Trophoblast cell (in vitro differentiated cells and primary cell): Measurements from ENCODE around the gene CTDSPL.

Experiments used
- DNase-seq, 2 donors: peaks; one replicate each; pipeline ENCODE4 v3.0.0-alpha.2; 2016
- H2AFZ ChIP-seq: 2 replicates; pipeline ENCODE4 v1.6.1; 2013; ENCODE audit warnings: low read length, moderate library complexity, mild to moderate bottlenecking; ENCODE audit not compliant: insufficient read depth, poor library complexity
- H2AK5ac ChIP-seq: 2 replicates; pipeline ENCODE4 v1.6.1; 2013; ENCODE audit warnings: mild to moderate bottlenecking, low read length
- H2BK120ac ChIP-seq: 2 replicates; pipeline ENCODE4 v1.6.1; 2013; ENCODE audit warnings: low read length, mild to moderate bottlenecking, moderate library complexity; ENCODE audit not compliant: insufficient read depth, poor library complexity
- H2BK12ac ChIP-seq: 2 replicates; pipeline ENCODE4 v1.6.1; 2013; ENCODE audit warnings: mild to moderate bottlenecking, low read length, moderate library complexity
- H2BK5ac ChIP-seq: 2 replicates; pipeline ENCODE4 v1.6.1; 2013; ENCODE audit warnings: low read length, low read depth, moderate library complexity, mild to moderate bottlenecking; ENCODE audit not compliant: poor library complexity
- H3K14ac ChIP-seq: 2 replicates; pipeline ENCODE4 v1.6.1; 2013; ENCODE audit warnings: mild to moderate bottlenecking, low read length
- H3K18ac ChIP-seq: 2 replicates; pipeline ENCODE4 v1.6.1; 2013; ENCODE audit warnings: mild to moderate bottlenecking, low read length
- H3K23ac ChIP-seq: 2 replicates; pipeline ENCODE4 v1.6.1; 2013; ENCODE audit warnings: low read length
- H3K27ac ChIP-seq: 2 replicates; pipeline ENCODE4 v1.5.1; 2013; ENCODE audit warnings: low read depth, mild to moderate bottlenecking, inconsistent platforms, low read length, moderate library complexity
- H3K27me3 ChIP-seq: 2 replicates; pipeline ENCODE4 v1.6.1; 2013; ENCODE audit warnings: inconsistent platforms, mild to moderate bottlenecking, low read length, moderate library complexity; ENCODE audit not compliant: insufficient read depth
- H3K36me3 ChIP-seq, 2 experiments: 1 replicate in 1 of 2; 2 replicates in 1 of 2; pipeline ENCODE4 v1.6.1; 2013; ENCODE audit warnings: low read length in 2 of 2, mild to moderate bottlenecking in 2 of 2, moderate library complexity in 1 of 2; ENCODE audit not compliant: insufficient read depth in 2 of 2, control insufficient read depth in 1 of 2
- H3K4ac ChIP-seq: 2 replicates; pipeline ENCODE4 v1.6.1; 2013; ENCODE audit warnings: low read depth, mild to moderate bottlenecking, low read length, moderate library complexity
- H3K4me1 ChIP-seq, 2 experiments: 1 replicate in 1 of 2; 2 replicates in 1 of 2; pipeline ENCODE4 v1.6.1; 2013; ENCODE audit warnings: low read length in 2 of 2, mild to moderate bottlenecking in 2 of 2, moderate library complexity in 1 of 2; ENCODE audit not compliant: insufficient read depth in 2 of 2, control insufficient read depth in 1 of 2
- H3K4me2 ChIP-seq: 2 replicates; pipeline ENCODE4 v1.6.1; 2013; ENCODE audit warnings: inconsistent platforms, mild to moderate bottlenecking, low read length, moderate library complexity
- H3K4me3 ChIP-seq: 2 replicates; pipeline ENCODE4 v1.5.1; 2013; ENCODE audit warnings: mild to moderate bottlenecking, low read depth, low read length, inconsistent platforms
- H3K79me1 ChIP-seq: one replicate; pipeline ENCODE4 v1.6.1; 2013; ENCODE audit warnings: low read length
- H3K79me2 ChIP-seq: 2 replicates; pipeline ENCODE4 v1.6.1; 2013; ENCODE audit warnings: low read length, mild to moderate bottlenecking; ENCODE audit not compliant: control insufficient read depth, insufficient read depth, poor library complexity
- H3K9ac ChIP-seq: 2 replicates; pipeline ENCODE4 v1.6.1; 2013; ENCODE audit warnings: mild to moderate bottlenecking, low read length
- H3K9me3 ChIP-seq: 2 replicates; pipeline ENCODE4 v1.6.1; 2013; ENCODE audit warnings: low read depth, mild to moderate bottlenecking, control low read depth, inconsistent platforms, low read length; ENCODE audit not compliant: insufficient read depth
- H4K12ac ChIP-seq: 2 replicates; pipeline ENCODE4 v1.6.1; 2013; ENCODE audit warnings: low read depth, mild to moderate bottlenecking, low read length, moderate library complexity
- H4K8ac ChIP-seq: 2 replicates; pipeline ENCODE4 v1.6.1; 2013; ENCODE audit warnings: low read depth, mild to moderate bottlenecking, low read length, moderate library complexity
- H4K91ac ChIP-seq: one replicate; pipeline ENCODE4 v1.6.1; 2013; ENCODE audit warnings: low read depth, mild to moderate bottlenecking, low read length, moderate library complexity
- WGBS: extraction: QIAGEN DNeasy Blood & Tissue Kit; methylation state at CpG from one replicate; pipeline ENCODE4 v1.1.7; 2013; ENCODE audit warnings: missing lambda C conversion rate; ENCODE audit not compliant: insufficient read length, insufficient coverage; ENCODE audit errors: extremely low coverage; 5-methylcytosine and 5-hydroxymethylcytosine counted together

CTDSPL gene

DNA sequence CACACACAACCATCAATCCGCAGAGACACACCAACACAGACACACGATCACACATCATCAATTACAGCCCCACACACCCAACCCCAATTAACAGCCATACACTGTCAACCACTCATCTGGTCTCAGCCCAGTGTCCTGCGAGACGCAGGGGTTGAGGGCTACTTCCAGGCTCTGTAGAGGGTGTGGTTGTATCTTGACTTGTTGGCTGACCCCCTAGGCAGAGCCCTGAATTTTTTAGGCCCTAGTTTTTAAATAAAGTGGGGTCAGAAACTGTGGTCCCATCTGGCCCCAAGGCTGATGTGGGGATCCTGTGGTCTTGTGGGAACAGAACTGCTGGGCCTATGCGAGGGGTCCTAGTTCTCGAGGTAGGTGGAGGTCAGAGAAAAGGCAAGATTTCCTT lies 138.2 kb downstream of the CTDSPL start:
- no peak for DNase-seq
- no peak overlapping the region for H4K12ac ChIP-seq
- H4K8ac ChIP-seq, result no peak overlapping the region
- H3K4me3 ChIP-seq, result no peak overlapping the region
- no peak overlapping the region for H3K27ac ChIP-seq
- H3K4me2 ChIP-seq, result no peak overlapping the region
- no peak overlapping the region for H3K14ac ChIP-seq
- peaks cover 7% of the 10 kb centered on the region for H3K79me1 ChIP-seq
- H3K23ac ChIP-seq, result no peak overlapping the region
- H3K9ac ChIP-seq, result no peak overlapping the region
- no peak overlapping the region for H2BK120ac ChIP-seq
- H3K18ac ChIP-seq, result no peak overlapping the region
- no peak overlapping the region for H2AFZ ChIP-seq
- no peak overlapping the region for H4K91ac ChIP-seq
- H2BK12ac ChIP-seq, result no peak overlapping the region
- H3K79me2 ChIP-seq, result peaks cover 4% of the 10 kb centered on the region
- peaks cover 3% of the 10 kb centered on the region for H3K9me3 ChIP-seq
- H3K36me3 ChIP-seq, result peaks cover 2 to 3% of the 10 kb centered on the region in 2 experiments
- H3K27me3 ChIP-seq, result no peaks in the 10 kb centered on the region
- H3K4ac ChIP-seq, result no peak overlapping the region
- no peak overlapping the region for H2BK5ac ChIP-seq
- no peak overlapping the region for H2AK5ac ChIP-seq
- no CpG with 5 or more reads among the region's 6 CpGs for WGBS
- H3K4me1 ChIP-seq, result peaks cover 5 to 13% of the 10 kb centered on the region in 2 experiments

DNA sequence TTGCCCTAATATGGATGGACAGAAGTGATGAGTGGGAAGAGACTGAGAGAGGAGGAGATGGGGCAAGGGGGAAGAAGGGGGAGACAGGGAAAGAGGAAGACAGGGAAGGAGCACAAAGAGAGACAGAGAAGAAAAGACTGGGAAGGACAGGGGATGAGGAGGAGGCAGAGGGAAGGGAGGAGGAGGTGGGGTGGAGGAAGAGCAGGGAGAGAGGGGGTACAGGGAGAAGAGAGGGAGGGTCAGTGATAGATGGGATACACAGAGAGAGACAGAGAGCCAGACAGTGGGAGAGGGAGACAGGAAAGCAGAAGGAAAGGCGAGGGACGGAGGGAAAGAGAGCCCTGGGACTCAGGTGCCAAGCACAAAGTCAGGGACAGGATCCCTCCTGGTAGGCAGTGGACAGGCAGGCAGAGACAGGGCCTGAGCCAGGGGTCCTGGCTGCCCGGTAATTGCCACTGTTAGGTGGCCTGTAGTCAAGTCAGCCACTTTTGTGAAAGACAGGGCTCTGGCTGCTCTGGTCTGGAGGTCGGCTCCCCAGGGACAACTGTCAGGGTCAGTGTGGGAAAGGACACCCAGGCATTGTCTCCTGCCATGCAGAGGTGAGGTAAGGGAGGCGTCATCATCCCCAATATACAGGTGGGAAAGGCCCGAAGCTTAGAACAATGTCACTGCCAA lies 138.7 kb downstream of the CTDSPL start:
- Histone ChIP-seq H3K14ac (no peak overlapping the region), H2BK120ac (no peak overlapping the region), H2AFZ (no peak overlapping the region), H3K27me3 (no peaks in the 10 kb centered on the region), H3K4ac (no peak overlapping the region), H3K79me1 (peaks cover 7% of the 10 kb centered on the region), H3K4me3 (no peak overlapping the region), H4K12ac (no peak overlapping the region), H2BK12ac (no peak overlapping the region), H3K27ac (no peak overlapping the region), H3K18ac (no peak overlapping the region), H3K79me2 (peaks cover 4% of the 10 kb centered on the region), H3K23ac (no peak overlapping the region), H2AK5ac (no peak overlapping the region), H4K91ac (no peak overlapping the region), H3K36me3 (peaks cover 2 to 3% of the 10 kb centered on the region in 2 experiments), H3K4me2 (no peak overlapping the region), H3K4me1 (peaks cover 5 to 13% of the 10 kb centered on the region in 2 experiments), H3K9ac (no peak overlapping the region), H4K8ac (no peak overlapping the region), H2BK5ac (no peak overlapping the region), H3K9me3 (peaks cover 3% of the 10 kb centered on the region)
- no peak for DNase-seq
- WGBS, result no CpG with 5 or more reads among the region's 6 CpGs

DNA sequence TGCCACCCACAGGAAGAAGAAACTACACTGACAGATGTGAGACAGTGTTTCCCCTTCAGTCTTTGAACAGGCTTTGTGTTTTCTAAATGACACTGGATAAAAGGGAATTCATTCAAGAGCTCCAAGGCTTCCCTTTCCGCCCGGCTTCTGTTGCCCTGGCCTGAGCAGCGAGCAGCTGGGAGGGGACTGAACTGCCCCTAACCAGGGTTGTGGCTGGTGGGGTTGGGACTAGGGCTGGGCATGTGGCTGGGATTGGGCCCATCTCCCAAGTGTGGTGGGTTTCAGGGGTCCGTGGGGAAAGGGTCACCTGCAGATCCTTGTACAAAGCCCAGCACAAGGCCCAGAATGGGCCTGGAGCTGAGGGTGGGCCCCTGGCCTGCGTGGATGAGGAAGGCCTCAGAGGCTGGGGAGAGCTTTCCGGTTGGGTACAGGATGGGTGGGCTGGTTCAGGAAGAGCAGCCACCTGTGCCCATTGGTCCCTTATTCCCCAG lies 139.3 kb downstream of the CTDSPL start:
- Histone ChIP-seq H4K12ac (no peak overlapping the region), H2BK120ac (no peak overlapping the region), H3K27me3 (no peaks in the 10 kb centered on the region), H3K4me2 (no peak overlapping the region), H3K27ac (no peak overlapping the region), H3K36me3 (peaks cover 2 to 3% of the 10 kb centered on the region in 2 experiments), H3K4ac (no peak overlapping the region), H3K14ac (no peak overlapping the region), H3K79me2 (peaks cover 4% of the 10 kb centered on the region), H3K9ac (no peak overlapping the region), H3K79me1 (peaks cover 7% of the 10 kb centered on the region), H3K9me3 (no peaks in the 10 kb centered on the region), H2AFZ (no peak overlapping the region), H3K18ac (no peak overlapping the region), H3K4me1 (peaks cover 5 to 13% of the 10 kb centered on the region in 2 experiments), H3K23ac (no peak overlapping the region), H2BK5ac (no peak overlapping the region), H4K91ac (no peak overlapping the region), H3K4me3 (no peak overlapping the region), H2BK12ac (no peak overlapping the region), H2AK5ac (no peak overlapping the region), H4K8ac (no peak overlapping the region)
- DNase-seq, result no peak
- no CpG with 5 or more reads among the region's 6 CpGs for WGBS

DNA sequence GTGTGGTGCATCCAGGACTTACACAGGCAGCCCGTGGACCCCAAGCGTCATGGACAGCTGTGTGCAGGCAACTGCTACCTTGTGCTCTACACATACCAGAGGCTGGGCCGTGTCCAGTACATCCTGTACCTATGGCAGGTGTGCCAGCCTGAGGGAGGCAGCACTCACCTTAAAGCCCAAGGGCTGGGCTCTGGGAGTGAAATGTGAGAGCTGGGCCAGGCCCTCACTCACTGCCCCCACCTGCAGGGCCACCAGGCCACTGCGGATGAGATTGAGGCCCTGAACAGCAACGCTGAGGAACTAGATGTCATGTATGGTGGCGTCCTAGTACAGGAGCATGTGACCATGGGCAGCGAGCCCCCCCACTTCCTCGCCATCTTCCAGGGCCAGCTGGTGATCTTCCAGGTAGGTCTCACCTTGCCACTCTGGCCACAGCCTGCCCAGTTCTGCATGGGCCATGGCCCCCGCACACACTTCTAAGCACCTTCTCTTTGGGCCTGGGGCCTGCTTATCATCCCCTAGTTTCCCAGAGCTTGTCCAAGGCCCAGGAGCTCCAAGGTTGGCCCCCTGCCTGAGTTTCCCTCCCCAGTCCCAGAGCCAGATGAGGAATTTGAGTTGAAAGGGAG lies 139.9 kb downstream of the CTDSPL start:
- H4K8ac ChIP-seq, result no peak overlapping the region
- no peak overlapping the region for H3K9ac ChIP-seq
- H3K23ac ChIP-seq, result no peak overlapping the region
- no peak overlapping the region for H2BK120ac ChIP-seq
- H3K27ac ChIP-seq, result no peak overlapping the region
- no peak overlapping the region for H4K91ac ChIP-seq
- no CpG with 5 or more reads among the region's 9 CpGs for WGBS
- H2AFZ ChIP-seq, result no peak overlapping the region
- H3K14ac ChIP-seq, result no peak overlapping the region
- peaks cover 3 to 5% of the 10 kb centered on the region in 2 experiments for H3K36me3 ChIP-seq
- peaks cover 5 to 13% of the 10 kb centered on the region in 2 experiments for H3K4me1 ChIP-seq
- no peak overlapping the region for H4K12ac ChIP-seq
- H2BK12ac ChIP-seq, result no peak overlapping the region
- H3K9me3 ChIP-seq, result no peaks in the 10 kb centered on the region
- peaks cover 4% of the 10 kb centered on the region for H3K79me2 ChIP-seq
- H2AK5ac ChIP-seq, result no peak overlapping the region
- no peak overlapping the region for H3K4ac ChIP-seq
- no peak overlapping the region for H2BK5ac ChIP-seq
- peaks cover 7% of the 10 kb centered on the region for H3K79me1 ChIP-seq
- no peak overlapping the region for H3K18ac ChIP-seq
- no peaks in the 10 kb centered on the region for H3K27me3 ChIP-seq
- H3K4me3 ChIP-seq, result no peak overlapping the region
- no peak for DNase-seq
- no peak overlapping the region for H3K4me2 ChIP-seq
